Lower leg skin (tissue), 3 donors: ENCODE data around the gene ACP1.

Source experiments
- POLR2A ChIP-seq, 2 donors: fragments of 450-650 bp; IDR thresholded peaks; one replicate each; pipeline ENCODE4 v1.6.1; 2016 to 2017; ENCODE audit warnings: antibody characterized with exemption in 2 of 2, mild to moderate bottlenecking in 1 of 2, moderate library complexity in 1 of 2
- TF ChIP-seq, protein P1 (sequence below), 3 donors: fragments of 450-650 bp; IDR thresholded peaks; one replicate each; pipeline ENCODE4 v1.5.1; 2016; ENCODE audit warnings: antibody characterized with exemption in 3 of 3, mild to moderate bottlenecking in 3 of 3, moderate library complexity in 2 of 3

DNA sequence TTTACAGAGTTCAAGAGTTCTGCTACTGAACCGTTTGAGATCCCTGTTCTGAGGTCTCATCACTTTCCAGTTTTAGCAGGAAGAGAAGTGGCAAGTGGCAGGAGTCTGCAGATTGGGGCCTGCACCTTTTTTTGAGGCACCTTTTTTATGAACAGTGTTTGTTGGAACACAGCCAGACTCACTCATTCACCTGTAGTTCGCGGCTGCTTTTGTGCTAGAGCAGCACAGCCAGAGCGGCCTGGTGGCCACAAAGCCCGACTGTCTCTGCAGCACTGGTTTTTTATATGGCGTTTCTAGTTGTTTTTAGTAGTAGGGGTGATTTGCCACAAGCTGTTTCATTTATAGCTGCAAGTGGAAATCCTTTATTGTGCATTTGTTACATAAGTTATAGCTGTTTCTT is 8.6 kb downstream of the ACP1 start:
- TF ChIP-seq, protein P1, sequence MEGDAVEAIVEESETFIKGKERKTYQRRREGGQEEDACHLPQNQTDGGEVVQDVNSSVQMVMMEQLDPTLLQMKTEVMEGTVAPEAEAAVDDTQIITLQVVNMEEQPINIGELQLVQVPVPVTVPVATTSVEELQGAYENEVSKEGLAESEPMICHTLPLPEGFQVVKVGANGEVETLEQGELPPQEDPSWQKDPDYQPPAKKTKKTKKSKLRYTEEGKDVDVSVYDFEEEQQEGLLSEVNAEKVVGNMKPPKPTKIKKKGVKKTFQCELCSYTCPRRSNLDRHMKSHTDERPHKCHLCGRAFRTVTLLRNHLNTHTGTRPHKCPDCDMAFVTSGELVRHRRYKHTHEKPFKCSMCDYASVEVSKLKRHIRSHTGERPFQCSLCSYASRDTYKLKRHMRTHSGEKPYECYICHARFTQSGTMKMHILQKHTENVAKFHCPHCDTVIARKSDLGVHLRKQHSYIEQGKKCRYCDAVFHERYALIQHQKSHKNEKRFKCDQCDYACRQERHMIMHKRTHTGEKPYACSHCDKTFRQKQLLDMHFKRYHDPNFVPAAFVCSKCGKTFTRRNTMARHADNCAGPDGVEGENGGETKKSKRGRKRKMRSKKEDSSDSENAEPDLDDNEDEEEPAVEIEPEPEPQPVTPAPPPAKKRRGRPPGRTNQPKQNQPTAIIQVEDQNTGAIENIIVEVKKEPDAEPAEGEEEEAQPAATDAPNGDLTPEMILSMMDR (IDR thresholded peaks at IDR 0.05): no peak
- no peak for TF ChIP-seq POLR2A (IDR thresholded peaks at IDR 0.05)
